GM12878 (cell line): ENCODE results near the gene ADSS1. TPM values are rescaled to one million over a fixed set of nuclear protein-coding genes. Genes with fewer than 3 reads are reported as not detected.
A peak's percentile ranks its signal among the peaks of the same experiment; 100 is the strongest.

Experiments used
- ATAC-seq: fragments of 200-7000 bp; cut with Tn5 transposase; 3 replicates; pipeline ENCODE4 v1.9.1; 2020; ENCODE audit warnings: mild to moderate bottlenecking, moderate library complexity
- BruUV-seq: library from RNA; stranded (reverse); fragments of 400-500 nt; replicated peaks from 2 replicates; lab custom pipeline; 2021; lab: Mats Ljungman, UMichigan
- CTCF ChIA-PET: fragments of 300-600 bp; sonication (Branson Sonifier 250); formaldehyde crosslinking; extraction: SDS; loops from one replicate; lab custom pipeline; 2021; ENCODE audit warnings: inconsistent platforms; lab: Yijun Ruan, JAX
- POLR2A ChIA-PET: fragments of 350-600 bp; formaldehyde crosslinking; extraction: SDS; loops from one replicate; lab custom pipeline; 2021; ENCODE audit warnings: inconsistent platforms; lab: Charles Lee
- RAD21 ChIA-PET: fragments of 300-600 bp; sonication (Branson Sonifier 250); formaldehyde crosslinking; loops from one replicate; lab custom pipeline; 2023; ENCODE audit warnings: antibody characterized with exemption; ENCODE audit not compliant: unreplicated experiment; lab: Charles Lee
- SMC1A ChIA-PET: fragments of 300-600 bp; sonication (Branson Sonifier 250); formaldehyde crosslinking; loops from one replicate; lab custom pipeline; 2023; ENCODE audit not compliant: unreplicated experiment, uncharacterized antibody; lab: Charles Lee
- DNase-seq: peaks from one replicate; pipeline ENCODE4 v3.0.0-alpha.2; 2011; ENCODE audit warnings: low read depth, low spot score
- FAIRE-seq: peaks from 3 replicates; lab custom pipeline; 2011; peaks lifted over from hg19 to GRCh38; lab: Jason Lieb, UNC
- H2AFZ ChIP-seq: 2 replicates; pipeline ENCODE4 v1.6.0; 2011; ENCODE audit warnings: low read depth, low read length, control low read depth; ENCODE audit not compliant: control insufficient read depth
- H3K27ac ChIP-seq: 2 replicates; pipeline ENCODE4 v1.5.1; 2011; ENCODE audit warnings: control low read depth; ENCODE audit not compliant: control insufficient read depth, insufficient read depth
- H3K27me3 ChIP-seq, 2 experiments: replicated peaks in 1 of 2; 2 replicates each; pipeline versions ENCODE4 v1.6.0 to v1.6.1; 2011; ENCODE audit warnings: low read length in 1 of 2; ENCODE audit not compliant: control insufficient read depth in 2 of 2, insufficient read depth in 2 of 2
- H3K36me3 ChIP-seq, 2 experiments: 2 replicates each; pipeline ENCODE4 v1.5.1; 2011; ENCODE audit warnings: low read length in 1 of 2; ENCODE audit not compliant: control insufficient read depth in 2 of 2, insufficient read depth in 2 of 2
- H3K4me1 ChIP-seq: 2 replicates; pipeline ENCODE4 v1.6.1; 2011; ENCODE audit warnings: mild to moderate bottlenecking, low read length, moderate library complexity, mixed read lengths; ENCODE audit not compliant: control insufficient read depth, insufficient read depth
- H3K4me2 ChIP-seq: 2 replicates; pipeline ENCODE4 v1.6.0; 2011; ENCODE audit warnings: control low read depth; ENCODE audit not compliant: control insufficient read depth, insufficient read depth
- H3K4me3 ChIP-seq: fragments of 200-600 bp; sonication (generic); 2 replicates; pipeline ENCODE4 v1.5.1; 2016
- H3K79me2 ChIP-seq: 2 replicates; pipeline ENCODE4 v1.6.0; 2011; ENCODE audit warnings: low read length; ENCODE audit not compliant: control insufficient read depth, insufficient read depth
- H3K9ac ChIP-seq: 2 replicates; pipeline ENCODE4 v1.8.0; 2011; ENCODE audit warnings: low read length, control low read depth, mixed read lengths; ENCODE audit not compliant: control insufficient read depth, insufficient read depth
- H3K9me3 ChIP-seq: replicated peaks from 3 replicates; pipeline ENCODE4 v1.5.1; 2011; ENCODE audit warnings: mild to moderate bottlenecking, low read length; ENCODE audit not compliant: control insufficient read depth, insufficient read depth
- H4K20me1 ChIP-seq: 2 replicates; pipeline ENCODE4 v1.6.0; 2011; ENCODE audit not compliant: control insufficient read depth, insufficient read depth
- BACH1 ChIP-seq: fragments of 450-650 bp; IDR thresholded peaks from 2 replicates; pipeline ENCODE4 v1.6.1; 2017; ENCODE audit warnings: mild to moderate bottlenecking, borderline replicate concordance
- BCL11A ChIP-seq: IDR thresholded peaks from 2 replicates; pipeline ENCODE4 v1.6.1; 2011; ENCODE audit warnings: low read depth, low read length
- CEBPZ ChIP-seq: fragments of 150-350 bp; IDR thresholded peaks from 2 replicates; pipeline ENCODE4 v1.6.1; 2016; ENCODE audit warnings: low read depth, low read length
- CUX1 ChIP-seq: IDR thresholded peaks from 2 replicates; pipeline ENCODE4 v1.6.1; 2012; ENCODE audit warnings: improper control_type of control experiment, low read depth, low read length; ENCODE audit not compliant: insufficient replicate concordance
- PML ChIP-seq: IDR thresholded peaks from 2 replicates; pipeline ENCODE4 v1.6.1; 2012; ENCODE audit warnings: low read length, inconsistent platforms
- RELB ChIP-seq: fragments of 450-650 bp; IDR thresholded peaks from 2 replicates; pipeline ENCODE4 v1.6.1; 2017; ENCODE audit warnings: low read depth, mild to moderate bottlenecking, moderate library complexity
- SMC3 ChIP-seq: IDR thresholded peaks from 2 replicates; pipeline ENCODE4 v1.6.1; 2011; ENCODE audit warnings: low read length, improper control_type of control experiment, borderline replicate concordance
- SUZ12 ChIP-seq: fragments of 200-600 bp; sonication (generic); IDR thresholded peaks from one replicate; pipeline ENCODE4 v1.6.1; 2018; ENCODE audit warnings: antibody characterized with exemption, mild to moderate bottlenecking; ENCODE audit not compliant: unreplicated experiment
- TBL1XR1 ChIP-seq: IDR thresholded peaks from 2 replicates; pipeline ENCODE4 v1.6.1; 2012; ENCODE audit warnings: low read depth, low read length, improper control_type of control experiment
- TCF3 ChIP-seq: IDR thresholded peaks from 2 replicates; pipeline ENCODE4 v1.6.1; 2012; ENCODE audit warnings: low read depth, mild to moderate bottlenecking, low read length, borderline replicate concordance; ENCODE audit not compliant: insufficient read depth
- WGBS: methylation state at CpG from one replicate; pipeline ENCODE4 v1.1.6; 2016; ENCODE audit warnings: low lambda C conversion rate; ENCODE audit not compliant: insufficient replicate concordance, insufficient coverage; ENCODE audit errors: missing lambda C conversion rate; 5-methylcytosine and 5-hydroxymethylcytosine counted together
- in situ Hi-C: fragments of 300-500 bp; cut with MboI; formaldehyde crosslinking; loops from 9 replicates; pipeline ENCODE4 v1.14.3; 2018; ENCODE audit warnings: mixed read lengths
- intact Hi-C: fragments of 100-400 bp; cut with micrococcal nuclease; formaldehyde crosslinking; loops from one replicate; pipeline ENCODE4 v1.14.2; 2022; ENCODE audit not compliant: unreplicated experiment
- polyA plus RNA-seq, 11 experiments: library from polyadenylated mRNA; depleted of rRNA in 4 of 11; unstranded in 6 of 11; stranded (reverse) in 5 of 11; fragments of >200 nt; fragmentation: Nextera tagmentation in 4 of 11; fragmentation: Illumina TruSeq in 1 of 11; extraction: Ambion mirVana in 4 of 11; extraction: Trizol in 1 of 11; gene quantifications; 1 replicate in 1 of 11; 2 replicates in 10 of 11; pipeline versions ENCODE4 v1.2.1 to v1.2.3, GENCODE V29; 2011 to 2016; ENCODE audit warnings: inconsistent platforms in 2 of 11, missing spikeins in 2 of 11, low read depth in 1 of 11
- total RNA-seq, 4 experiments: library from RNA; depleted of rRNA in 3 of 4; stranded (reverse); fragments of >200 nt in 3 of 4; fragmentation: Illumina TruSeq in 1 of 4; extraction: Trizol in 1 of 4; gene quantifications; 2 replicates each; pipeline versions ENCODE4 v1.2.1 to v1.2.3, GENCODE V29; 2013 to 2021

The ADSS1 gene
- total and polyA plus RNA-seq, 10 of the 15 experiments (the other 5 are each of a cell fraction or from before 2014, with no cell fraction given) = 0.11 to 0.45 (median 0.28) TPM; not detected in 5

- peak; percentile 45; the same call in 1 of the 2 replicates for TF ChIP-seq RELB
These were observed 43.0 kb upstream of the ADSS1 start (continued) for GRCh38 chr14:104680806-104681688.

GRCh38 chr14:104681689-104682074, 42.3 kb upstream of the ADSS1 start:
- no peaks in the 10 kb centered on the region for H3K9me3 ChIP-seq
- WGBS = 72% methylated on average over 9 of the region's 11 CpGs
- in situ Hi-C loops = no loop called here
- DNase-seq (no peak), ATAC-seq (no peak), FAIRE-seq (no peak)
- peak overlapping the region; percentile 21; the same call in 1 of the 2 replicates for H3K4me2 ChIP-seq
- peaks cover 34% of the 10 kb centered on the region for H3K4me1 ChIP-seq
- intact Hi-C loops = no loop called here
- POLR2A ChIA-PET = interaction anchor here (1.3 to 2.2 kb wide), 3 partner anchors 12 to 24 kb away, joined by 6 to 8 read pairs (median 8); no protein-coding TSS in a partner anchor
- no peak overlapping the region for H3K9ac ChIP-seq
- RAD21 ChIA-PET = interaction anchor here (0.6 to 1.8 kb wide), 7 partner anchors 8 to 71 kb away, joined by 3 to 16 read pairs (median 5); partner anchors contain the start of genes INF2 and SIVA1
- SMC1A ChIA-PET = interaction anchor here (0.9 to 5.4 kb wide), 5 partner anchors 16 to 40 kb away, joined by 3 to 60 read pairs (median 6); no protein-coding TSS in a partner anchor
- no peak overlapping the region; the same call in 1 of the 2 replicates for H2AFZ ChIP-seq
- H3K27ac ChIP-seq = no peak overlapping the region
- no peaks in the 10 kb centered on the region for H3K36me3 ChIP-seq
- no peaks in the 10 kb centered on the region for H4K20me1 ChIP-seq
- H3K4me3 ChIP-seq = no peak overlapping the region
- no peaks in the 10 kb centered on the region for H3K79me2 ChIP-seq
- no TSS peak for BruUV-seq
- H3K27me3 ChIP-seq = no peaks in the 10 kb centered on the region
- CTCF ChIA-PET = interaction anchor here (0.8 to 8.3 kb wide), 11 partner anchors 9 to 34 kb away, joined by 3 to 72 read pairs (median 6); no protein-coding TSS in a partner anchor
- TF ChIP-seq TCF3 (no peak), SMC3 (no peak), BCL11A (no peak), CEBPZ (no peak), SUZ12 (no peak), TBL1XR1 (no peak), CUX1 (no peak), PML (no peak), BACH1 (no peak)
